ENCODE measurements around the gene NFKBIE.
A peak's percentile ranks its signal among the peaks of the same experiment; 100 is the strongest.
"Not testable (repeated sequence)": the region's sequence is repeated elsewhere in the genome, so short reads cannot be mapped to it uniquely, and the experiment has no call there.

Gene NFKBIE

DNA sequence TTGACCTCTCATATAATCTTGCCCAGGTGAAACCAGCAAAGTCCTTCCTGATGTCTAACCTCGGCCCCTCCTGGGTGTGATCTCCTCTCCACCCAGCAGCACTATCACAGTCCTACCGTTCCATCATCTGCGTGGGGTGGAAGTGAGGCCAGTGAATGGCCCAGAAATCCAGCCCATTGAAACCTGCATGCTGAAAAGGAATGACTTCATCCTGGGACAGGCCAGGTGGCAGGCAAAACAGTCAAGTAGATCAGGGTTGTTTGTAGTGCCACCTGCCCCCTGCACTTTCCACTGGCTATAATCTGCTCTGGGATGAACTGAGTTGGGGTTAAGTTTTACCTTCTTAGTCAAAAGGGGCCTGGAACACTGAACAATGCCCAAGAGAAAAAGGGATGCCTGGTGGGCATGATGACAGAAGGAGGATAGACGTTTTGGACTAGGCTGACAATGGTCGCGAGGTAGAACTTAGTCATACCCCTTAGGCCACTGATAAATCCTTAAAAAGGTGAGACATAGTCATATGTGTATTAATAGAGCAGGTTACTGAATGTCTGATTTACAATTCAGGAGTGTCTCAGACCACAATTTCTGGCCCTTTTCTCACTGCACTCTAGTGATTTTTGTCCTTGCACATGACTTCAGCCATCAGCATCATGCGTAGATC, 26.5 kb downstream of the NFKBIE start:
- DNase-seq, result no peak

DNA sequence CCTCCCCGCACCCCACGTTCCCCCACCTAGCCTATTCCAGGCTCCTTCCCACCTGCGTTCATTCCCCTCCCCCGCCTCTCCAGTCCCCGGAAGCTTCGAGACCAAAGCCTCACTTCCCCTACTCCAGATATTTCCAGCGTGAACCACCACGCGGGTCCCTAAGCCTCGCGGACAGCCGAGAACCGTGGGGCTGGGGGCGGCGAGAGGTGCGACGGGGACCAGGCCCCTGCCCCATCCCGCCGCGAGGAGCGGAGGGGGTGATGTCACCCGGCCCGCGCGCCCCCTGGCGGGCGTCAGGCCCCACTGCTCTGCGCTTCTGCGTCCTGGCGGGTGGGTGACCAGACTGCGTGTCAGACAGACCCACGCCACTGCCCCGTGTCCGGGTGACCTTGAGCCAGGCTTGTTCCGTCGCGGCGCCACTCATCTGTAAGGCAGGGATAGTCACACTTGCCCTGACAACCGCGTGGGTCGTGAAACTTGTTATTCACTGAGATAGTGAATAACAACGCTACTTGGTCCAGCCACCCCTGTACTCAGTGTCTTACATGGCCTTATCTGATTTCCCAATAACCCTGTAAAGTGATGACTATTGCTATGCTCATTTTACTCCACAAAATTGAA, 27.4 kb downstream of the NFKBIE start:
- DNase-seq, result peak; percentile 72

DNA sequence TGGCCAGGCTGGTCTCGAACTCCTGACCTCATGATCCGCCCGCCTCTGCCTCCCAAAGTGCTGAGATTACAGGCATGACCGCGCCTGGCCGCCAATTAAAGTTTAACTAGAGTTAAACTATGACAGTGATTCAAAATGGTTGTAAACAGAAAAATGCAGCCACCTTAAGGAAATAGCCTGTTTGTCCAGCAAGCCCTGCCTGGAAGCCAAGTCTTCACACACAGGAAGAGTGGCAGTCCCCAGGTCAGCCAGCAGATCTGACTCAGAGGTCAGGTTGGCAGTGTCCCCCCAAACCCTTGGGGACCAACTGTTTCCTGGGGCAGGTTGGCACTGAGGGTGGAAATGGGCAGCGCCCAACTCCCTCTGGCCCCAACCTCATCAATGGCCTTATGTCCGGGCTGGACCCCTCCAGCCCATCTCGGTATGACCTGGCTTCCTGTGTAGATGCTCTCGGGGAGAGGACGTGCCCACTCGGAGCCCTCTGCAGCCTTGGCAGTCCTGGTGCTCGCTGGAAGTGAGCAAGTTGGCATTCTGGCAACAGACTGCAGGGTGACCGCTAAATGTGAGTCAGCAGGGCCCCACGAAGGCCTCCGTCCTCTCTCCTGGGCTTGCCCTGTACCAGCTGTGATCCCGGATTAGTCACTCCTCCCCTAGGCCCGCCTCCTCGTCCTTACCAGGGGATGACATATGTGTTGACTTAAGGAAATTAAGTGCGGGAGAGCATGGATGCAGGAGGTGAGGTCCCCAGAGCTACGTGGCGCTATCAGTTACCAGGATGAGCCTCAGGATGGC, 28.1 kb downstream of the NFKBIE start:
- peak; percentile 58 for DNase-seq

DNA sequence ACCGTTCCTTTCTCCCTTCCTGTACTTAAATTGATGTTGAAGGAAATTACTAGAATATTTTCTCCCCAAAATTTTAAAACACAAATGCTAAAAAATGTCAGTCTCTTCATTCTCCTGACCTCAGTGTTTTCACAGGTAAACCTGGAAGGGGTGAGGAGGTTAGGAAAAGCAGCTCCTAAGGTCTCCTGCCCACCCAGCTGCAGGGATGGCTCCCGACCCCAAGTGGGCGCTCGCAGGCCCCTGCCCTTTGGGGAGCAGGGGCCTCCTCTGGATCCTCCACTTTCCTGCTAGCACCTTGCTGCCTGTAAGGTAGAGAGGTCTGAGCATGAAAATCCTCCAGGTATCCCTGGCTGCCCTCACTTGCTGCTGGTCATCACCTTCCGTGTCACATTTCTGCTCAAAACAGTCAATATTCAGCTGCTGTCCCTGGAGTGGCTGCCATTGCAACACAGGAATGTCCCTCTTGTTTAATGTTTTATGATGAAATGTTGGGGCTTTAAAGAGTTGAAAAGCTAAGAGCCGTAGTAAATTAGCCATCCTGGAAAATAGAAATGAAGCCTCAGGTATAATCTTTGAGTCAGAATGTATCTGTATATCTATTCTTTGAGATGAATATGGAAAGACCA, 29.3 kb downstream of the NFKBIE start:
- no peak for DNase-seq

DNA sequence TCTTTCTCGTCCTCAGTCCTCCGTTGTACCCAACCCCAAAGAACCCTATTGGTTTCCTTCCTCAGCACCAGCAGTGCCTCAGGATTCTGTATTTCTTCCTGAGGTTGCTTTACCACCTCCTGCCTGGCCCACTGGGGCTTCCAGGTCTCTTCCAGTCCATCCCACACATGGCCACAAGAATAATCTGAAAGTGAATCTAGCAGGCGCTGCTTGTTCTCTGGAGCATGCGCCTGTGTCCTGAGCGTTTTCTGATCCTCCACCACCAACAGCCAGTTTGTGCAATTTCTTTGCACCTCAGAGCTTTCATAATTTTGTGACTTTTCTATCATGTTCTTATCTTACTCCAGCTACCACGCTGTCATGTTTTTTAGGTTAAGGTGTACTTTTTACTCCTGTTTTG, 30.1 kb downstream of the NFKBIE start:
- DNase-seq, result no peak

DNA sequence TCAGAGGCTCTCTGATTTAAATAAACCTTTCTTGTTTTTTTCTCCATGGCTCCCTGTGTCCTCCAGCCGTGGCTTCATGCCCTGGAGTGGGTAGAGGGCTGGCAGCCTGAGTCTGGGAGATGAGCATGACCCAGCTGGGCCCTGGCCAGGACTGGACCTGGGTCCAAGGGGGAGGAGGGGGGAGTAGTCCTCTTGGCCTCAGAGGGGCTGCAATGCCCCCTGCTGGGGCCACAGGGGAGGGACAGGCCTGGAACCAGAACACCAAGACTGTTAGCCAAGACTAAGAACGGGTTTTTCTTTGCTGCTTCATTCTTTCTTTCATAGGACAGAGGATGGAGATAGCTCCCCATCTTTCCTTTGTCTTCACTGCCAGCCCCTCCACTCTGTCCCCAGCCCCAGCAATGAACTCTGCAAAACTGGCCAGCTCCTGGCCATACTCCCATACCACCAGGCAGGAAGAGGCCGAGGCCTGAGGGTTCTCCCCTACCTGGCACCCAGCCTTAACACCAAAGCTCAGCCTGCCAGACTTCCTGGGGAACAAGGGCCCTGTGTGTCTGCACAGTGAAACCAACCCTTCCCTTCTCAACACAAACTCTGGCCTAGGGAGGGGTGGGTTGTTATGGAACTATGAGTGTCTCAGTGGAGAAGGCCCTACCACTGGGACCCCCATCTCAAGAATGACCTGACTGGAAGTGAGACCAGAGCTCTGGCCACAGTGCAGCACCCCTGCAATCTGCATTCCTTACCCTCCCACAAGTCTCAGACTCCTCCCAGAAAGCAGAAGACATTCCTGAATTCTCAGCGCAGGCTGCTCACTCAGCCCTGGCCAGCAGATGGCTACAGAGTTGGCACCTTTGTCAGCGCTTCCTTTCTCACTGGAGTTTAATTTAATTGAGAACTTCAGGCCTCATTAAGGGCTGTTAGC, 31.0 kb downstream of the NFKBIE start:
- no peak for DNase-seq

DNA sequence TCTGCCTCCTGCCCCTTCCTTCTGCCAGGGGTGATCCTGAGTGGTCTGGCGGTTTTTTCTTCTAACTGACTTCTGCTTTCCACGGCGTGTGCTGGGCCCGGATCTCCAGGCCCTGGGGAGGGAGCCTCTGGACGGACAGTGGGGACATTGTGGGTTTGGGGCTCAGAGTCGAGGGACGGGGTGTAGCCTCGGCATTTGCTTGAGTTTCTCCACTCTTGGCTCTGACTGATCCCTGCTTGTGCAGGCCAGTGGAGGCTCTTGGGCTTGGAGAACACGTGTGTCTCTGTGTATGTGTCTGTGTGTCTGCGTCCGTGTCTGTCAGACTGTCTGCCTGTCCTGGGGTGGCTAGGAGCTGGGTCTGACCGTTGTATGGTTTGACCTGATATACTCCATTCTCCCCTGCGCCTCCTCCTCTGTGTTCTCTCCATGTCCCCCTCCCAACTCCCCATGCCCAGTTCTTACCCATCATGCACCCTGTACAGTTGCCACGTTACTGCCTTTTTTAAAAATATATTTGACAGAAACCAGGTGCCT, 31.7 kb downstream of the NFKBIE start:
- no peak for DNase-seq

DNA sequence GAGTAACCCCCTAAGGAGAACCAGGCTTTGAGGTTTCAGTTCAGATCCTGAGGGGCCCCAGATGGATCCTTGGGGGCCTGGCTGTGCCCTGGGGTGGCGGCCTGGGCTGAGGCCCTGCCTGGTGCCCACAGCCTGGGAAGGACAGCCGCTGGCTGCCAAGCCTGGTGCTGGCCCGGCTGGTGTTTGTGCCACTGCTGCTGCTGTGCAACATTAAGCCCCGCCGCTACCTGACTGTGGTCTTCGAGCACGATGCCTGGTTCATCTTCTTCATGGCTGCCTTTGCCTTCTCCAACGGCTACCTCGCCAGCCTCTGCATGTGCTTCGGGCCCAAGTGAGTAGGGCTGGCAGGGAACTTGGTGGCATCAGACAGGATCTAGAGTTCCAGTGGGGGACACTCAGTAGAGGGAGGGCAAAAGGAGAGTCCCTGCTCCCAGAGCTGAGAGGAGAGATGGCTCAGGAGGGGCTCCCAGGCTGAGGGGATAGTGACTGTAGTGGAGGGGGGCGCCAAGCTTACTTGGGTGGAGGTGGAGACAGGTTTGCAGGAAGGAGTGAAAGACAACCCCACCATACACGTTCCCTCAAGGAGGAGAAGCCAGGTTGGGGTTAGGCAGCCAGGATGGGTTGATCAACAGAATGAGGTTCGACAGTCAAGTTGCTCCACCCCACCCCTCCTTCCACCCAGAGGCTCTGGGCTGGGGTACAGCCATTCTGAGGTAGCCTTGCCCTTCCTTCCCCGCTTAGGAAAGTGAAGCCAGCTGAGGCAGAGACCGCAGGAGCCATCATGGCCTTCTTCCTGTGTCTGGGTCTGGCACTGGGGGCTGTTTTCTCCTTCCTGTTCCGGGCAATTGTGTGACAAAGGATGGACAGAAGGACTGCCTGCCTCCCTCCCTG, 32.4 kb downstream of the NFKBIE start:
- no peak for DNase-seq

DNA sequence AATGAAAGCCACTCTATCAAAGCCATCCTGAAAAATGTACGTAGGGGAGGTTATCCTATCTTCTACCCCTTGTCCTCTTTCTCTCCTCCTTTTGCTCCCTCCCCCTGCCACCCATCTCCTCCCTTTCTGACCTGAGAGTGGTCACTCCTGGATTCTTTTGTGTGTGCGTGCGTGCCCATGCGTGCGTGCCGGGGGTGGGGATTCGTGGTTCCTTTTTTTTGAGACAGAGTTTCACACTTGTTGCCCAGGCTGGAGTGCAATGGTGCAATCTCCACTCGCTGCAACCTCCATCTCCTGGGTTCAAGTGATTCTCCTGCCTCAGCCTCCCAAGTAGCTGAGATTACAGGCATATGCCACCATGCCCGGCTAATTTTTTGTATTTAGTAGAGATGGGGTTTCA, 33.9 kb downstream of the NFKBIE start:
- not testable (repeated sequence) for DNase-seq

DNA sequence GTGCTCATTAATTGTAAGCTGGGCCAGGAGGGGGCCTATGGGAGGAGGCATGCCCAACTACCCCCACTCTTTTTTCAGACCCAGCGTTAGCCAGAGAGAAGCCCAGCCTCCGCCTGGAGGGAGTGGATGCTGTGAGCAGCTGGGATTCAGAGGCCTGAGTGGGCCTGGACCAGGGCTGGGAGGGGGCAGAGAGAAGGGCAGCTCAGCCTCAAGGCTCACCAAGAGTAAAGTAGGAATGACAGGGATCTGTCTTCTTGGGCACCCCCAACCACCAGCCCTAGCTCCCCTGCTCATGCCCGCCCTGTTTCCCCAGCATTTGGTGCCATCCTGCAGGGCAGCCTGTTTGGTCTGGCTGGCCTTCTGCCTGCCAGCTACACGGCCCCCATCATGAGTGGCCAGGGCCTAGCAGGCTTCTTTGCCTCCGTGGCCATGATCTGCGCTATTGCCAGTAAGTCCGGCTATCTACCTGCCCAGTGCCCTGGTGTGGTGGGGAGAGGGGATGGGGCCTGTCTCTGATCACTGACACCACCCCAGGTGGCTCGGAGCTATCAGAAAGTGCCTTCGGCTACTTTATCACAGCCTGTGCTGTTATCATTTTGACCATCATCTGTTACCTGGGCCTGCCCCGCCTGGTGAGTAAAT, 35.2 kb downstream of the NFKBIE start:
- no peak for DNase-seq

DNA sequence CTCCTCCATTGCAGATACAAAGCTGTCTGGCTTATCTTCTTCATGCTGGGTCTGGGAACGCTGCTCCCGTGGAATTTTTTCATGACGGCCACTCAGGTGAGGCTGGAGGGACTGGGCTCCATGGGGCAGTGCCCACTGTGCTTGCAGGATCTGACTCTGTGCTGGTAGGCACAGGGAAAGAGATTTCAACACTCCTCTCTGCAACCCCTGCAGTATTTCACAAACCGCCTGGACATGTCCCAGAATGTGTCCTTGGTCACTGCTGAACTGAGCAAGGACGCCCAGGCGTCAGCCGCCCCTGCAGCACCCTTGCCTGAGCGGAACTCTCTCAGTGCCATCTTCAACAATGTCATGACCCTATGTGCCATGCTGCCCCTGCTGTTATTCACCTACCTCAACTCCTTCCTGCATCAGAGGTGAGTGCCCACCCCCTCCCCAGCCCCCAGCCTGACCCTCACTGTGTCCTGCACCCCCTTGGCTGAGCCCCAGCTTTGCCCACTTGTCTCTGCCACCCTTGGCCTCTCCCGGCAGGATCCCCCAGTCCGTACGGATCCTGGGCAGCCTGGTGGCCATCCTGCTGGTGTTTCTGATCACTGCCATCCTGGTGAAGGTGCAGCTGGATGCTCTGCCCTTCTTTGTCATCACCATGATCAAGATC, 35.8 kb downstream of the NFKBIE start:
- no peak for DNase-seq

DNA sequence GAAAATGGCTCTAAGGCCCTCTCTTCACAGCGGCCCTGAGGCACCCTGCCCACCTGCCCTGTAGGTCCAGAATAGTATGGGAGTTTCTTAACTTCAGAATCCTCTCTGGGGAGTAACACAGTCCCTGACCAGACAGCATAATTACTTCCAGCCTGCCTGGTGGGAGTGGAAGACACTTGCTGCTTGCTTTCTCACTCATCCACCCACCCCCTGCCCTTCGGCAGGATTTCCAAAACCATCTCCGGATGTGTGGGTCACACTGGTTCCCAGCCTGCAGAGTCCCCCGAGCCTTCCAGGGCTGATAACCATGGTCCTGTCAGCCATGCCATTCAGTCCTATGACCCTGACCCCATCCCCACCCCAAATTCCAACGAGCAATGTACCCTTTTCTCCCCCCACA, 36.5 kb downstream of the NFKBIE start:
- no peak for DNase-seq

DNA sequence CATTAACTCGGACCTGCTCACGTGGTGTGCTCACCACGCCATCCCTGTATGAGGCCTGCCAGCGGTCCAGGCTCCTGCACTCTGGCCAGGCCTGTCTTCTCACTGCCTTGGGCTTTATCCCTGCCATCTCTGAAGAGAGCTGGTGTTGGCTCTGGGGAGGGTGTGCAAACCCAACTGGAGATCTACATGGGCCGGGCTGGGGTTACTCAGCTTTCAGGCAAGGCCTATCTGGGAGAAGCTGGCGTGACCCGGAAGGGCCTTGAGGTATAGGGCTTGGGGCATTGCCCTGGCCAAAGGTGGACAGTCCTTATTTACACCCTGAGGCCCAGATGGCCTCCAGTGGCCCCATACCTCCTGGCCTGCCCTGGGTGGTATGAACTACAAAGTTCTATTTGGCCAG, 36.9 kb downstream of the NFKBIE start:
- DNase-seq, result no peak

DNA sequence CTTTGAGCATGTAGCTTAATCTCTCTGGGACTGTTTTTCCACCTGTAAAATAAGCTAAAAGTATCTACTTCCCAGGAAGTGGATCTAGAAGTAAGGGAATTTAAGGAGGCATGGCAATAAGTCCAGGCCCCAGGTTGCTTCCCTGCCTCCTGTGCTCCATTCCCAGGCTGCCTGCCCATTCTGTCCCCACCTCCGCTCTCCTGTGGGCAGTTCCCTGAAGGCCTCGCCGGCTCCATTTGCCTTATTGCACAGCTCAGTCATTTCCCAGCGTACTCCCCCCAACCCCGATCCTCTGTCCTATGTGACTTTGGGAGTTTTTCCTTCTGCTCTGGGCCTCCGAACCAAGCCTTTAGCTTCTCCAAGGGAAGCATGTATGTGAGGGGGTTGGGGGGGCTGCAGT, 37.3 kb downstream of the NFKBIE start:
- no peak for DNase-seq

DNA sequence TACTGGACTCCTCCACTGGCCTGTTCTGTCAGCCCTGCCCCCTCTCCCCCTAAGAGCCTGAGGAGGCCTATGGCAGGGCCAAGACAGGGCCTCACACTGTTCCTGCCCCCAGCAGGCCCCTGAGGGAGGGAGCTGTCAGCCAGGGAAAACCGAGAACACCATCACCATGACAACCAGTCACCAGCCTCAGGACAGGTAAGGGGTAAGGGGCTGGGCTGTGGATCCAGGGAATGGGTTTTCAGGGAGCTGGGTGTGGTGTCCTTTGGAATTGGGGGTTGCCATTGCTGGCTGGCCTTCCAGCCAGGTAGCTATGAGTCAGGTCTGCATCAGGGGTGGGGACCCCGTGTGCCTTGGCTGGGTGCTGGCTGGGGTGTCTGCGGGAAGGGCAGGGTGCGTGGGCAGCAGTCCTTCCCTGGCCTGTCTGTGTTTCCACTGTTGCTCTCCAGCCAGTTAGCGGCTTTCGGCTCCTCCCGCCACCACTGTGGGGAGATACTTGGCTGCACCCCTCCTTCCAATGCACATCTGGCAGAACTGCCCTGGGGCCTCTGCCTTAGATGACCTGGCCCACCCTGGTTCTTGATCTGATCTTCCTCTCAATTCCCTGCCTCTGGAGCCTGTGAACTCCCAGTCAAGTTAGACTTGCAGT, 38.1 kb downstream of the NFKBIE start:
- no peak for DNase-seq

DNA sequence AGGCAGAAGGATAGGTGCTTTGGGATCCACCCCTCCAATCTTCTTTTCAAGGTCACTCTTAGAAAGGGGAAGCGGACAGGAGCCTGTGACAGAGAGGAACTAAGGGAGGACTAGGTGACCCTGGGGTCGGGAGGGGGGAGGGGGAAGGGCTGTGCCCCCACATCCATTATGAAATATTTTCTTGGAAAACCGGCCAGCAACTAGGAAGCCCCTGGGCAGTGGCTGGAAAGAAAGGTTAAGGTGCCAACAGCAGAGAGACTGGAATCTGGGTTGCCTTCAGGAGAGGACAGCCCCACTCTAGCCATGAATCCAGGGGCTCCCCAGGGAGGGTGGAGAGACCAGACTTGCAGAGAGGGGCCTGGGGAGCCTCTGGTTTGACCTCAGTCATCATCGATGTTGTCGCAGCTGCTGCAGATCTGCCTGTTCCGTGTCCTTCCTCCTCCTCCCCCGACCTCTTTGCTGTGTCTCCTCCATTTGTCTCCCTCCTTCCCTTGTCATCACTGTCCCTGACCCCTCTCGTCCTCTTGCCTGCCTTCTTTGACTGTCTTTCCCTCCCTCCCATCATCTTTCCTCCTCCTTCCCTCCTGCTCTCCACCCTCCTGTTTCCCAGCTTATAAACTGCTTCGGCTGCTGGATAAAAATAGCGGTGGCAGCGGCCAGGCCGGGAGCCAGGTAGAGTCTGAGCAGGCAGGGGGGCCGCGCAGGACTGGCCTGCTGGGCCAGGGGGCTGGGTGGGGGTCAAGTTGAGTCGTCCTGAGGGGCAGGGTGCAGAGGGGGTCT, 38.8 kb downstream of the NFKBIE start:
- DNase-seq, result no peak

DNA sequence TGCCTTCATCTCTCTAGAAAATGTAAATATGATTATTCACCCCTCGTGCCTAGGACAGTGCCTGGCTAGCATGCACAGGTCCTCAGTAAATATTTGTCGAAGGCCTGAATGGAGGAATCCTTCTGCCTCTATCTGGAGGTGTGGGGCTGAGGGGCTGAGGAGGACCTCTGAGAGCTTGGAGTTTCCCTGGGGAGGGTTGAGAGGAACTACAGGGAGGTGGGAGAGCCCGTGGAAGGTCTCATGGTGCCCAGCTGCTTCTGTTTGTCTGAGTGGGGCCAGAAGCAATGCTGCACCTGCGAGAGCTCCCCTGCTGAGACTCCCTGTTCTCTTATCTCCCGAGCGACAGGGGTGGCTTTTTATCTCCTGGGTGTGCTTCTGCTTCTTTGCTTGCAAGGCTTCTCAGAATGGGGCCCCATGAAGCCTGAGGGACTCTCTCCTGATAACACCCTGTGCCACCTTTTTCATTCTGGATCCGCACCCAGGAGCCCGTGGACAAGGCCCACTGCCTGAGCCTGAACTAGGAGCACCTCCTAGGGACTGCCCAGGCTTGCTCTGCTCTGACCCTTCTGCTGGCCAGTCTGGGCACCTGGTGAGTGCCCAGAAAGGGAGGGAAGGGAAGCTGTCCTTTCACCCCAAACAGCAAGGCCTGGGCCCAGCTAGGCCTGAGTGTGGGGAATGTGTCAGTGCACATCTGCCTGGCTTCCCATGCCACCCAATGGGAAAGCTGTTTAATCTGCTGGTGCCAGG, 39.6 kb downstream of the NFKBIE start:
- no peak for DNase-seq

DNA sequence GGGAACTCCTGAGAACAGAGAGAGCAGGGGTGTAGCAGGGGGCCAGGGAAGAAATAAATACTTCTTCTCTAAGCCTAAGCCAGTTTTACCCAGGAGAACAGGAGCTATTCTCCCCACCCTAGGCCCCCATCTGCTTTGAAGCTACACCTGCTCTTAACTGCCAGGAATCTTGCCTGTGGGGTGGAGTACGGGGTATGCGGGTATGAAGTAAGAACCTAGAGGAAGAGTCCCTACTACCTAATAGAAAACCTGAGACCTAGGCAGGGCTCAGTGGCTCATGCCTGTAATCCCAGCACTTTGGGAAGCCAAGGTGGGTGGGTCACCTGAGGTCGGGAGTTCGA, 40.4 kb downstream of the NFKBIE start:
- DNase-seq, result no peak

All from stimulated activated CD4-positive, alpha-beta T cell treated with anti-CD3 and anti-CD28 coated beads, Interleukin-12 subunit alpha, Interleukin-12 subunit beta, amount 100 ng/mL, for 4 hours (primary cell).